A673 (cell line): ENCODE measurements around the gene ATP1B2. TPM values are rescaled to one million over a fixed set of nuclear protein-coding genes. Genes with fewer than 3 reads are reported as not detected.
A peak's percentile ranks its signal among the peaks of the same experiment; 100 is the strongest.

Source experiments
- BruUV-seq: library from RNA; stranded (reverse); fragments of 400-500 nt; replicated peaks from 2 replicates; lab custom pipeline; 2021; lab: Mats Ljungman, UMichigan
- CTCF ChIA-PET: fragments of 300-600 bp; sonication (Branson Sonifier 250); formaldehyde crosslinking; loops from one replicate; lab custom pipeline; 2022; ENCODE audit warnings: antibody characterized with exemption; lab: Charles Lee
- POLR2A ChIA-PET: fragments of 300-600 bp; sonication (Branson Sonifier 250); formaldehyde crosslinking; loops from one replicate; lab custom pipeline; 2022; ENCODE audit warnings: antibody characterized with exemption; ENCODE audit not compliant: low non-redundant PET; lab: Charles Lee
- DNase-seq: peaks from one replicate; pipeline ENCODE4 v3.0.0-alpha.2; 2015; ENCODE audit warnings: low spot score
- H3K27ac ChIP-seq: fragments of 200-600 bp; sonication (generic); 2 replicates; pipeline ENCODE4 v1.5.1; 2016; ENCODE audit warnings: mixed run types, low read depth, mild to moderate bottlenecking, mixed read lengths, antibody characterized with exemption, low read length; ENCODE audit not compliant: poor library complexity, severe bottlenecking
- H3K27me3 ChIP-seq: fragments of 200-600 bp; sonication (generic); replicated peaks from 2 replicates; pipeline ENCODE4 v1.6.1; 2017; ENCODE audit warnings: mixed run types, low read depth, mild to moderate bottlenecking, mixed read lengths, antibody characterized with exemption, low read length; ENCODE audit not compliant: insufficient read depth, poor library complexity
- H3K36me3 ChIP-seq: fragments of 200-600 bp; sonication (generic); 2 replicates; pipeline ENCODE4 v1.6.1; 2016; ENCODE audit warnings: mixed run types, mild to moderate bottlenecking, mixed read lengths, antibody characterized with exemption, low read length; ENCODE audit not compliant: insufficient read depth, poor library complexity, severe bottlenecking
- H3K4me1 ChIP-seq: fragments of 200-600 bp; sonication (generic); 2 replicates; pipeline ENCODE4 v1.6.1; 2017; ENCODE audit warnings: mixed run types, mild to moderate bottlenecking, mixed read lengths, antibody characterized with exemption, low read length; ENCODE audit not compliant: insufficient read depth, poor library complexity, severe bottlenecking
- H3K4me3 ChIP-seq: fragments of 200-600 bp; sonication (generic); 2 replicates; pipeline ENCODE4 v1.5.1; 2016; ENCODE audit warnings: low read depth, mixed run types, mild to moderate bottlenecking, mixed read lengths, low read length; ENCODE audit not compliant: poor library complexity, severe bottlenecking
- H3K9me3 ChIP-seq: fragments of 200-600 bp; sonication (generic); 2 replicates; pipeline ENCODE4 v1.6.1; 2016; ENCODE audit warnings: mixed run types, low read depth, mild to moderate bottlenecking, mixed read lengths, antibody characterized with exemption, low read length; ENCODE audit not compliant: poor library complexity, severe bottlenecking
- CTCF ChIP-seq: fragments of 300-800, 200-600 bp; sonication (generic); conservative IDR thresholded peaks from 2 replicates; pipeline ENCODE4 v1.5.1; 2017; ENCODE audit warnings: low read depth, mild to moderate bottlenecking, antibody characterized with exemption, low read length, moderate library complexity, mixed read lengths
- EZH2 ChIP-seq: fragments of 200-600 bp; sonication (generic); IDR thresholded peaks from 2 replicates; pipeline ENCODE4 v1.6.1; 2017; ENCODE audit warnings: borderline replicate concordance, low read depth, mild to moderate bottlenecking, mixed read lengths, antibody characterized with exemption, low read length; ENCODE audit not compliant: poor library complexity, severe bottlenecking
- intact Hi-C: fragments of 100-400 bp; cut with micrococcal nuclease; formaldehyde crosslinking; loops from one replicate; pipeline ENCODE4 v1.10.0; 2022; ENCODE audit not compliant: unreplicated experiment
- total RNA-seq: library from RNA; stranded (reverse); gene quantifications from 2 replicates; pipeline ENCODE4 v1.2.3, GENCODE V29; 2021

The ATP1B2 gene
- total RNA-seq, 1 experiment from 2014 or later, result 3.5 TPM

GRCh38 chr17:7684851-7685532 lies 34.3 kb downstream of the ATP1B2 start:
- no peak for DNase-seq
- Histone ChIP-seq H3K4me3 (peak overlapping the region; percentile 91), H3K27ac (peak overlapping the region; percentile 99), H3K36me3 (no peaks in the 10 kb centered on the region), H3K27me3 (no peaks in the 10 kb centered on the region), H3K4me1 (peaks cover 20% of the 10 kb centered on the region), H3K9me3 (no peaks in the 10 kb centered on the region)
- ChIA-PET CTCF (no interaction called here), POLR2A (no interaction called here)
- BruUV-seq, result no TSS peak
- TF ChIP-seq EZH2 (no peak), CTCF (no peak)
- intact Hi-C loops, result loop anchor here (5.0 to 10.0 kb wide), 4 partner anchors 58 to 640 kb away; partner anchors contain the start of genes FGF11, MPDU1, SAT2 and SLC16A11

- BruUV-seq, result no TSS peak
- POLR2A ChIA-PET, result interaction anchor here (0.6 to 0.8 kb wide), 3 partner anchors 245 to 433 kb away, joined by 3 to 4 read pairs (median 4); no protein-coding TSS in a partner anchor
- CTCF ChIA-PET, result interaction anchor here (2.5 kb wide), 1 partner anchor 70 kb away, joined by 18 read pairs; the partner anchor contains the start of gene FXR2
- Histone ChIP-seq H3K9me3 (no peaks in the 10 kb centered on the region), H3K27me3 (no peaks in the 10 kb centered on the region), H3K4me3 (peak overlapping the region; percentile 91), H3K4me1 (peaks cover 20% of the 10 kb centered on the region), H3K27ac (peak overlapping the region; percentile 99), H3K36me3 (no peaks in the 10 kb centered on the region)
- DNase-seq, result peak; percentile 97
- intact Hi-C loops, result loop anchor here (1.0 to 10.0 kb wide), 5 partner anchors 58 to 641 kb away; partner anchors contain the start of genes FGF11, MPDU1, NAA38 and SAT2
- TF ChIP-seq EZH2 (no peak), CTCF (no peak)
These were observed 35.0 kb downstream of the ATP1B2 start for GRCh38 chr17:7685533-7686221.

- BruUV-seq, result TSS peak; percentile 66
- Histone ChIP-seq H3K27ac (peak overlapping the region; percentile 99), H3K9me3 (no peaks in the 10 kb centered on the region), H3K27me3 (no peaks in the 10 kb centered on the region), H3K4me1 (peaks cover 20% of the 10 kb centered on the region), H3K36me3 (no peaks in the 10 kb centered on the region), H3K4me3 (peak overlapping the region; percentile 91)
- CTCF ChIA-PET, result interaction anchor here (0.6 to 2.5 kb wide), 5 partner anchors 54 to 336 kb away, joined by 3 to 18 read pairs (median 7); partner anchors contain the start of genes FXR2 and SENP3
- POLR2A ChIA-PET, result interaction anchor here (0.6 to 1.0 kb wide), 5 partner anchors 19 to 433 kb away, joined by 3 to 4 read pairs (median 3); no protein-coding TSS in a partner anchor
- intact Hi-C loops, result loop anchor here (1.0 to 10.0 kb wide), 5 partner anchors 59 to 642 kb away; partner anchors contain the start of genes FGF11, MPDU1, NAA38 and SAT2
- peak; percentile 92 for DNase-seq
- TF ChIP-seq CTCF (no peak), EZH2 (no peak)
These were observed 35.7 kb downstream of the ATP1B2 start for GRCh38 chr17:7686222-7687071.
